Measurements from ENCODE around the gene PRDM1.

The PRDM1 gene

DNA sequence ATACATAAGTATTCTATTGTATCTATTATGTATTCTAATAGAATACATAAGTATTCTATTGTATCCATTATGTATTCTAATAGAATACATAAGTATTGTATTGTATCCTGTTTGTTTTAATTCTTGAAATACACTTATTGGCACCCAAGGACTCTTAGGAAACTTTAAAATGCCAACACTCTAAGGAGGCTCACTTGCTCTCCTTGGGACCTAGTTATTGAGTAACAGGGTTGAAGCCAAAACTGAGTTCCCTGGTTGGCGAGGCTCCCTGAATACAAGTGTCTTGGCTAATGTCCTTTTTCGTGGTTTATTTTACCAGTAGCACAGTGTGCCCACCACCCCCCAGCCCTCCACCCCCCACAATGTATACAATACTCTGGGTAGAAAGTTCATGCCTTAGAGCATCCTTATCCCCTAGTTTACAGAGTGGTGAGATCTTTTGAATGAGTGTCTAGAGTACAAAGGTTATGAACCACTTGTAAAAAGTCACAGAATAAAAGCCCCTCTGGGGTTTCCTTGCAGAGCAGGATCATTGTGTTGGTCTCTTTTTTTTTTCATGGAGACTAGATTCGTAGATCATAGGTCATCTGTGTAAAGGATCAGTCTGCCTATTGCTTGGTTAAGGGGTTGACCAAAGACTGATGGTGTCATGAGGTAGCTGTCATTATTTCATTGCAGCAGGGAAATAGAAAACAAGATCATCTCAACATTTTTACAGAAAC is 32.5 kb upstream of the PRDM1 start:
- H3K9me3 ChIP-seq (ENCODE audit: control insufficient read depth in 1 of 2, low read length in 2 of 2) = no peaks in the 10 kb centered on the region
- no peak overlapping the region for H3K9ac ChIP-seq (ENCODE audit: low read depth in 1 of 2, low read length in 2 of 2)
- no peaks in the 10 kb centered on the region for H3K36me3 ChIP-seq (ENCODE audit: control insufficient read depth in 1 of 2, insufficient read depth in 2 of 2, low read length in 2 of 2)
- no peaks in the 10 kb centered on the region for H3K27me3 ChIP-seq (ENCODE audit: control insufficient read depth in 1 of 2, insufficient read depth in 2 of 2, low read length in 2 of 2)
- H3K4me1 ChIP-seq (ENCODE audit: control insufficient read depth in 1 of 2, insufficient read depth in 2 of 2, low read length in 2 of 2) = peaks cover 5 to 21% of the 10 kb centered on the region in 2 donors
- H3K27ac ChIP-seq (ENCODE audit: low read depth, low read length) = no peak overlapping the region
- no peak overlapping the region for H3K4me3 ChIP-seq (ENCODE audit: low read depth in 1 of 2, low read length in 2 of 2)

DNA sequence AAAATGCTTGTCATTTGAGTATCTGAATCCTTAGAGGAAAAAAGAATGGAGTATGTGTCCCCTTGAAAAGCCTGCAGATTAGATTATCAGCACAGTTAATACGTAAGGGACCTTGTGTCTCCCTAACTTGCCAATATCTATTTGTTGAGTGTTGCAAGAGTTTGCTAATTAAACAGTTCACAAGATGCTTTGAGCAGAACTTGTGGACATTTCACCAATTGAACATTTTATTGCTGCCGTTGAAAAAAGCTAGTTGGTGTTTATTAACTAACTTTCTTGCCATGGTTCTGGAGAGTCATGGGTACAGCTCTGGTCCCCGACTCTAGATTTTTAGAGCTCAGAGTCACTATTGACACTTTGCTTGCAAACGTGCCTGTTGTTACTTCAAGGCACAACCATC is 30.6 kb upstream of the PRDM1 start:
- H3K27ac ChIP-seq (ENCODE audit: low read depth, low read length) = no peak overlapping the region
- no peaks in the 10 kb centered on the region for H3K36me3 ChIP-seq (ENCODE audit: control insufficient read depth in 1 of 2, insufficient read depth in 2 of 2, low read length in 2 of 2)
- no peak overlapping the region for H3K9ac ChIP-seq (ENCODE audit: low read depth in 1 of 2, low read length in 2 of 2)
- no peaks in the 10 kb centered on the region for H3K9me3 ChIP-seq (ENCODE audit: control insufficient read depth in 1 of 2, low read length in 2 of 2)
- H3K4me1 ChIP-seq (ENCODE audit: control insufficient read depth in 1 of 2, insufficient read depth in 2 of 2, low read length in 2 of 2) = peaks cover 5 to 21% of the 10 kb centered on the region in 2 donors
- no peaks in the 10 kb centered on the region for H3K27me3 ChIP-seq (ENCODE audit: control insufficient read depth in 1 of 2, insufficient read depth in 2 of 2, low read length in 2 of 2)
- H3K4me3 ChIP-seq (ENCODE audit: low read depth in 1 of 2, low read length in 2 of 2) = no peak overlapping the region

DNA sequence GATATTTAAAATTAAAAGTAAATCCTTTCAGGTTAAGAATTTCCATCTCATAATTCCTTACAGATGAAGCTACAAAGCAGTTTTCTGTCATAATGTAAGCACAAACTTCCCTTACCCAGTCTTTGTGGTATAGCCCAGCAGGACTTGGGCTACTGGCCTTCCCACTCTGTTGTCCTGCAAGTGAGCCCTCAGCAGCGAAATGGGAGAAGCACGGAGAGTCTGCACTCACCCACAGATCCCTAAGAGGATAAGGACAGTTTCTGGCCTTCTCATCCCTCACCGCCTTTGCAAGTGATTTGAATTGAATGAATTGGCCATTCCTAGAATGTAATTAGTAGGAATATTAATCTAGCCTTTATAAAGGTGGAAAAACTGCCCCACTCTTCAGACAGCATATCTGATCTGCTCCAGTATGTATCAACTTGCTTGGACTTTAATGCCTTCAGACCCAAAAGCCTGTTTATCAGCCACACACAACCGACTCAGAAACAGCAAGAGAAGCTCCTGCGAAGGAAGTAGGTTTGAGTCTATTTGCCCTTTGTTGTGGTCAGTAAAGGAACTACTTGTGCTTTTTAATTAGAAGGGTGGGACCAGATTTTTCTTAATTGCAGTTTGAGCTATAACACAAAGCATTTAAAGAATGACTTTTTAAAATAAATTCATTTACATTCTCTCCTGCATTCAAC is 29.9 kb upstream of the PRDM1 start:
- Histone ChIP-seq H3K36me3 (ENCODE audit: control insufficient read depth in 1 of 2, insufficient read depth in 2 of 2, low read length in 2 of 2) (no peaks in the 10 kb centered on the region), H3K27me3 (ENCODE audit: control insufficient read depth in 1 of 2, insufficient read depth in 2 of 2, low read length in 2 of 2) (no peaks in the 10 kb centered on the region), H3K4me1 (ENCODE audit: control insufficient read depth in 1 of 2, insufficient read depth in 2 of 2, low read length in 2 of 2) (peaks cover 5 to 19% of the 10 kb centered on the region in 2 donors), H3K4me3 (ENCODE audit: low read depth in 1 of 2, low read length in 2 of 2) (no peak overlapping the region), H3K9ac (ENCODE audit: low read depth in 1 of 2, low read length in 2 of 2) (no peak overlapping the region), H3K9me3 (ENCODE audit: control insufficient read depth in 1 of 2, low read length in 2 of 2) (no peaks in the 10 kb centered on the region), H3K27ac (ENCODE audit: low read depth, low read length) (no peak overlapping the region)

DNA sequence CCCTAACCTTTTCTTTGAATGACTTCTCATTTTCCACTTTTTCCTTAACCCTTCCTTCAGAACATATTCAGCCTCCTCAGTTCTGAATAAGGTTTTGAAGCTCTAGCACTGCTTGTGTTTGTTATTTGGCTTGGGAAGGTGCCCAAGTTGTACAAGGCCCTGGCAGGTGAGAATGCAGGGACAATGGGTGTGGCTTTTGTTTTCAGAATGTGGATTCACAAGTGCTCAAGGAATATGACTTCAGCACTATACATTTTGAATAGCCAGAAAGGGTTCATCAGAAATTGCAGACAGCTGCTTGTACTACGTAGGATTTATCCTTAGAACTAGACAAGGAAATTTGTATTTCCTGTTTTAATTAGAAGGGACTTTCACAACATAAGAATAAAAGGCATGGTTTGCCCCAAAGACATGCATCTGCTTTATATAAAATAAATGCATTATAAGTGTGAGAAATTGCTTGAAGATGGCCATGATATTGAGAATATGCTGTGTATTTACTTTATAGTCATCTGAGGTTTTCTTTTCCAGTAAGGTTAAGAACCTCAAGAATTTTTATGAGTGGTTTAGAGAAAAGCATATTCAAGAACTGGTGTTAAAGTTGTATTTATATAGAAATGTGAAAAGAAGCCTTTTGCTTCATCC is 29.3 kb upstream of the PRDM1 start:
- peaks cover 5 to 16% of the 10 kb centered on the region in 2 donors for H3K4me1 ChIP-seq (ENCODE audit: control insufficient read depth in 1 of 2, insufficient read depth in 2 of 2, low read length in 2 of 2)
- H3K4me3 ChIP-seq (ENCODE audit: low read depth in 1 of 2, low read length in 2 of 2) = no peak overlapping the region
- H3K27me3 ChIP-seq (ENCODE audit: control insufficient read depth in 1 of 2, insufficient read depth in 2 of 2, low read length in 2 of 2) = no peaks in the 10 kb centered on the region
- no peaks in the 10 kb centered on the region for H3K36me3 ChIP-seq (ENCODE audit: control insufficient read depth in 1 of 2, insufficient read depth in 2 of 2, low read length in 2 of 2)
- no peak overlapping the region for H3K27ac ChIP-seq (ENCODE audit: low read depth, low read length)
- H3K9ac ChIP-seq (ENCODE audit: low read depth in 1 of 2, low read length in 2 of 2) = no peak overlapping the region
- no peaks in the 10 kb centered on the region for H3K9me3 ChIP-seq (ENCODE audit: control insufficient read depth in 1 of 2, low read length in 2 of 2)

DNA sequence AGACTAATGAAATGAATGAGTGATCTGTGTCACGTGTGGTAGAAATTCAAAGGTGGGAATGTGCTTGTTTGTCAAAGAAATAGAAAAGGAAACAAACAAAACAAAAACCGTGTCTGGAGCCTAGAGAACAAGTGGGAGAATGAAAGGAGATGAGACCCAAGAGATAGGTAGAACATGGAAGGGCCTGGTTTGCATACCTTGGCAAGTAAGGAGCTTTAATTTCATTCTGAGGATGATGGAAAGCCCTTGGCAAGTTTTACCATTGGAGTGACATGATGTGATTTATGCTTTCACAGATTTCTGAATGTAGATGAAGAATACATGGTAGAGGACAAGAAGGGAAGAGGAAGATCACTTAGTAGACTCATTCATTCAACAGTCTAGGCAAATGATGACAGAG is 26.8 kb upstream of the PRDM1 start:
- Histone ChIP-seq H3K36me3 (ENCODE audit: control insufficient read depth in 1 of 2, insufficient read depth in 2 of 2, low read length in 2 of 2) (no peaks in the 10 kb centered on the region), H3K27me3 (ENCODE audit: control insufficient read depth in 1 of 2, insufficient read depth in 2 of 2, low read length in 2 of 2) (no peaks in the 10 kb centered on the region), H3K9ac (ENCODE audit: low read depth in 1 of 2, low read length in 2 of 2) (no peak overlapping the region), H3K4me1 (ENCODE audit: control insufficient read depth in 1 of 2, insufficient read depth in 2 of 2, low read length in 2 of 2) (peaks cover 5 to 16% of the 10 kb centered on the region in 2 donors), H3K9me3 (ENCODE audit: control insufficient read depth in 1 of 2, low read length in 2 of 2) (no peaks in the 10 kb centered on the region), H3K27ac (ENCODE audit: low read depth, low read length) (no peak overlapping the region), H3K4me3 (ENCODE audit: low read depth in 1 of 2, low read length in 2 of 2) (no peak overlapping the region)

DNA sequence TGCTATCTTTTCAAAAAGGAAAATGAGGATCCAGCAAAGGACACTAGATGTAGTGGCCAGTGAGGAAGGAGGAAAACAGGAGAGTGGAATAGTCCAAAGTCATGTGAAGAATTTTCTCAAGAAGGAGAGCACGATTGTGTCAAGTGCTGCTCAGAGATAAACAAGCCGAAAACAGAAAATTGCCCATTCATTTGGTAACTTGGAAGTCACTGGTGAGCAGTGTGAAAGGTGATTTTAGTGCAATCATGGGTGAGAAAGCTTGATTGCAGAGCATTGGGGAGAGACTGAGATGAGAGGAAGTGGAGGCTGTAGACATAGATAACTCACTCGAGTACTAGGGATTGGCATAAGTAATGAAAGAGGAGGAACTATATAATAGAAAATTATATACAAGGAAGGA is 26.0 kb upstream of the PRDM1 start:
- Histone ChIP-seq H3K27ac (ENCODE audit: low read depth, low read length) (no peak overlapping the region), H3K36me3 (ENCODE audit: control insufficient read depth in 1 of 2, insufficient read depth in 2 of 2, low read length in 2 of 2) (no peaks in the 10 kb centered on the region), H3K27me3 (ENCODE audit: control insufficient read depth in 1 of 2, insufficient read depth in 2 of 2, low read length in 2 of 2) (no peaks in the 10 kb centered on the region), H3K9me3 (ENCODE audit: control insufficient read depth in 1 of 2, low read length in 2 of 2) (no peaks in the 10 kb centered on the region), H3K4me3 (ENCODE audit: low read depth in 1 of 2, low read length in 2 of 2) (no peak overlapping the region), H3K9ac (ENCODE audit: low read depth in 1 of 2, low read length in 2 of 2) (no peak overlapping the region), H3K4me1 (ENCODE audit: control insufficient read depth in 1 of 2, insufficient read depth in 2 of 2, low read length in 2 of 2) (peaks cover 5 to 16% of the 10 kb centered on the region in 2 donors)

DNA sequence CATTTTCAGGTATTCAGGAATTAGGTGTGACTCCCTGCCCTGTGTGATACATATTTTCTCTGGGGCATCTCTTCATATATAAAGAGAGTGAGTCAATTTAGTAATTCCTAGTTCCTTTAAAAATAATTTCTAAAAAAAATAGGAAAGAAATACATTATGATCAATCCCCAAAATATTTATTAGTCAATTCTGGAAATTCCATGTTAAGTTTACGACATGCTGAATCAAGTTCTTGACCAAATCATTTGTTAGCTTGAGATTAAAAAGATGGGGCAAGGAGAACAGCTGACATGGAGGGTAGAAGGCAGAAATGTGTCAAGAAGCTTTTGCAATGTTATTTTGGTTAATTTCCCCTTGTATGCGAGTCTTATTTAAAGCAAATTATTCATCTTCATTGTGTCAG is 22.7 kb upstream of the PRDM1 start:
- H3K4me1 ChIP-seq (ENCODE audit: control insufficient read depth in 1 of 2, insufficient read depth in 2 of 2, low read length in 2 of 2) = no peaks in the 10 kb centered on the region
- H3K27me3 ChIP-seq (ENCODE audit: control insufficient read depth in 1 of 2, insufficient read depth in 2 of 2, low read length in 2 of 2) = no peaks in the 10 kb centered on the region
- no peak overlapping the region for H3K9ac ChIP-seq (ENCODE audit: low read depth in 1 of 2, low read length in 2 of 2)
- no peak overlapping the region for H3K27ac ChIP-seq (ENCODE audit: low read depth, low read length)
- H3K4me3 ChIP-seq (ENCODE audit: low read depth in 1 of 2, low read length in 2 of 2) = no peak overlapping the region
- no peaks in the 10 kb centered on the region for H3K36me3 ChIP-seq (ENCODE audit: control insufficient read depth in 1 of 2, insufficient read depth in 2 of 2, low read length in 2 of 2)
- H3K9me3 ChIP-seq (ENCODE audit: control insufficient read depth in 1 of 2, low read length in 2 of 2) = no peaks in the 10 kb centered on the region

DNA sequence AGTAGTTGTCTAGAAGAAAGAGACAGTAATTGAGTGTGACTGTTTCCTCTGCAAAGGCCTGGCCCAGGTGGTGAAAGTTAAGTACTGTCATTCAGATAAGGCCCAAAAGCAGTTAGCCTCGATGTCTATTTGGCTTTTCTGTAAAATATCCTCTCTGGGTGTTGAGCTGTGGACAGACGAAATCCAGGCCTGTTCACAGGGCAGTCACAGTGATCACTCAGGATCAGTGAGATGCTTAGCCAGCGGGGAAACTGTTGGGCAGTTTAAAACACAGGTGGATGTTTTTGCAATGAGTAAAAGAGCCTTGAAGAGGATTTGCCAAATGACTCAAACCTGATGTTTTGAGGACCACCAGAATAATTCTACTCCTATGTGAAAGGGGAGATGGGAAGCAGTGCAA is 22.0 kb upstream of the PRDM1 start:
- Histone ChIP-seq H3K9me3 (ENCODE audit: control insufficient read depth in 1 of 2, low read length in 2 of 2) (no peaks in the 10 kb centered on the region), H3K27ac (ENCODE audit: low read depth, low read length) (no peak overlapping the region), H3K4me3 (ENCODE audit: low read depth in 1 of 2, low read length in 2 of 2) (no peak overlapping the region), H3K27me3 (ENCODE audit: control insufficient read depth in 1 of 2, insufficient read depth in 2 of 2, low read length in 2 of 2) (peaks cover 0 to 3% of the 10 kb centered on the region in 2 donors), H3K9ac (ENCODE audit: low read depth in 1 of 2, low read length in 2 of 2) (no peak overlapping the region), H3K4me1 (ENCODE audit: control insufficient read depth in 1 of 2, insufficient read depth in 2 of 2, low read length in 2 of 2) (no peaks in the 10 kb centered on the region), H3K36me3 (ENCODE audit: control insufficient read depth in 1 of 2, insufficient read depth in 2 of 2, low read length in 2 of 2) (no peaks in the 10 kb centered on the region)

DNA sequence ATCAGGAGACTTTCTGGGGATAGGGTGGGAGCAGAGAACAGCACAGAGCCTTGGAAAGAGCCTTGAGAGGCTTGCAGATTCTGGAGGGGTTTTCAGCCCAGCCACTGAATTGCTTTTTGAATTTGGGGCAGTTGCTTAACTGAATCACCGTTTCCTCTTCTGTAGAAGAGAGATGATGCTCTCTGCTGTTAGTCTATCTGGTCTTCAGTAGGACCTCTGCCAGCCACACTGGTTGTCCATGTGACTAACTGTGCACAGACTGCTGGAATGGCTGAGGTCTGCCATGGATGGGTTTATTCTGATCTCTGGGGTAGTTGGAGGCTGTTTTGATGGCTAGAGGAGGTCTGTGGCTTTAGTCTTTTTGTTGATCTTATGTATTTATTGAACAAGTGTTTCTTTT is 21.4 kb upstream of the PRDM1 start:
- Histone ChIP-seq H3K4me1 (ENCODE audit: control insufficient read depth in 1 of 2, insufficient read depth in 2 of 2, low read length in 2 of 2) (peaks cover 0 to 4% of the 10 kb centered on the region in 2 donors), H3K9me3 (ENCODE audit: control insufficient read depth in 1 of 2, low read length in 2 of 2) (no peaks in the 10 kb centered on the region), H3K9ac (ENCODE audit: low read depth in 1 of 2, low read length in 2 of 2) (no peak overlapping the region), H3K27ac (ENCODE audit: low read depth, low read length) (no peak overlapping the region), H3K36me3 (ENCODE audit: control insufficient read depth in 1 of 2, insufficient read depth in 2 of 2, low read length in 2 of 2) (no peaks in the 10 kb centered on the region), H3K27me3 (ENCODE audit: control insufficient read depth in 1 of 2, insufficient read depth in 2 of 2, low read length in 2 of 2) (peaks cover 0 to 3% of the 10 kb centered on the region in 2 donors), H3K4me3 (ENCODE audit: low read depth in 1 of 2, low read length in 2 of 2) (no peak overlapping the region)

DNA sequence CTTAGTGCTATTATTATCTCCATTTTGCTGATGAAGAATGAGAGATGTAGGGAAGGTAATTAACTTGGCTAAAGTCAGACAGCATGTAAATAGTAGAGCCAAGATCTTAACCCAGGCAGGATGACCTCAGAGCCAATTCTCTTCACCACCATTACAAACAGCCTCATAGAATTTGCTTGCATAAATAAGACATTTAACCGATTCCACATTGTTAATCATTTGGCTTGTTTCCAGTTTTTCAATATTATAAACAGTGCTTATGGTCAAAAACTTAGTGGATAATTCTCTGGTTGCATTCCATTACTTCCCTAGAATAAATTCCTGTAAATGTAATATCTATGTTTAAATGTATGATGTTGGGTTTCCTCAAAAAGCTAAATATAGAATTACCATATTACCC is 19.1 kb upstream of the PRDM1 start:
- H3K36me3 ChIP-seq (ENCODE audit: control insufficient read depth in 1 of 2, insufficient read depth in 2 of 2, low read length in 2 of 2) = no peaks in the 10 kb centered on the region
- H3K9ac ChIP-seq (ENCODE audit: low read depth in 1 of 2, low read length in 2 of 2) = no peak overlapping the region
- no peak overlapping the region for H3K4me3 ChIP-seq (ENCODE audit: low read depth in 1 of 2, low read length in 2 of 2)
- H3K9me3 ChIP-seq (ENCODE audit: control insufficient read depth in 1 of 2, low read length in 2 of 2) = no peaks in the 10 kb centered on the region
- H3K27me3 ChIP-seq (ENCODE audit: control insufficient read depth in 1 of 2, insufficient read depth in 2 of 2, low read length in 2 of 2) = peaks cover 0 to 9% of the 10 kb centered on the region in 2 donors
- H3K27ac ChIP-seq (ENCODE audit: low read depth, low read length) = no peak overlapping the region
- peaks cover 0 to 6% of the 10 kb centered on the region in 2 donors for H3K4me1 ChIP-seq (ENCODE audit: control insufficient read depth in 1 of 2, insufficient read depth in 2 of 2, low read length in 2 of 2)
